Stimulated activated memory B cell treated with anti-CD40 and anti-IgM and Interleukin-4, amounts not matched to agents 10 μg/mL and 1 μg/mL and 100 μg/mL, for 72 hours (primary cell): Measurements from ENCODE around the gene HMGXB4.

ENCODE experiments used
- ATAC-seq: fragments of 150-1000 bp; cut with Tn5 transposase; 2 replicates; pipeline ENCODE4 v1.10.0; 2021
- H3K27ac Mint-ChIP-seq: one replicate; pipeline ENCODE4 v1.8.0; 2022; ENCODE audit warnings: mild to moderate bottlenecking, mixed read lengths
- H3K27me3 Mint-ChIP-seq: one replicate; pipeline ENCODE4 v1.8.0; 2022; ENCODE audit warnings: mixed read lengths
- H3K36me3 Mint-ChIP-seq: one replicate; pipeline ENCODE4 v1.8.0; 2022; ENCODE audit warnings: mixed read lengths
- H3K4me1 Mint-ChIP-seq: one replicate; pipeline ENCODE4 v1.8.0; 2022; ENCODE audit warnings: mixed read lengths
- H3K4me3 Mint-ChIP-seq: one replicate; pipeline ENCODE4 v1.8.0; 2022; ENCODE audit warnings: mild to moderate bottlenecking, moderate library complexity, mixed read lengths
- H3K9me3 Mint-ChIP-seq: one replicate; pipeline ENCODE4 v1.8.0; 2022; ENCODE audit warnings: mixed read lengths

Gene HMGXB4

GRCh38 chr22:35312198-35313059, 55.1 kb downstream of the HMGXB4 start:
- Mint-ChIP-seq H3K4me3 (peak overlapping the region; percentile 7), H3K36me3 (peaks cover 41% of the 10 kb centered on the region)

DNA sequence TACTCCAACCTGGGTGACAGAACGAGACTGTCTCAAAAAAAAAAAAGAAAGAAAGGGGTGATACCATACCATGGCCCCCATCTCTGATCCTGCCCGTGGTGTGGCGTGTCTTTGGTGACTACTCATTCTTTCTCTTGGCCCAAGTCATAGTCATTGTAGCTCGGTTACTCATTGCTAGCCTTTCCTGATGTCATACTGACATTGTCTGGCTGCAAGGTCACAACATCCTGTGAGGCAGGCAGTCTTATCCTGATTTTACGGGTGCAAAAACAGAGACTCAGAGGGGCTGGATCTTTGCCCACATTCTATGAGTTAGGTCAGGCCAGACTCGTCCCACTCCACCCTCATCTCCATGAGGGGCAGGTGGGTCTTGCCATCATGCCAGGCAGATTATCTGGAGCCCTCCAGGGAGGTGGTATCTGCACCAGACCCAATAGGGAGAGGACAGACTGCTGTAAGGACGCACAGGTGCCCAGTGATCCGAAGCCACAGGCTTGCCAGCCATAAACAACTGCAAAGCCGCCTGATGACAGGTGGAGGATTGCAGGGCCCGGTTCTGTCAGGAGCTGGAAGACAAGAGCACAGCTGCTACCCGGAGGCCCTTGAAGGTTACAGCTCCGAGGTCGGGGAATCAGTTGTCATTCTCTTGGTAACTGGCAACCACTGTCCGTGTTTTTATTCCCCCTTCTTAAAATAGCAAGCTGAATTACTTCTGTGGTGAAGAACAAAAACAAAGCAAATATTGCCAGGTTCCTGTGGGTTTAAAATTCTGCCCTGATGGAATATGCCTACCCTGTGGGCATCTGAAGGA, 56.2 kb downstream of the HMGXB4 start:
- peaks cover 61% of the 10 kb centered on the region for H3K4me1 Mint-ChIP-seq
- H3K27me3 Mint-ChIP-seq = no peaks in the 10 kb centered on the region
- H3K36me3 Mint-ChIP-seq = peaks cover 41% of the 10 kb centered on the region
- no peak for ATAC-seq
- no peak overlapping the region for H3K4me3 Mint-ChIP-seq
- peak overlapping the region; percentile 88 for H3K27ac Mint-ChIP-seq
- no peaks in the 10 kb centered on the region for H3K9me3 Mint-ChIP-seq

More at GRCh38 chr22:35312198-35313059, 55.1 kb downstream of the HMGXB4 start:
- ATAC-seq = peak; percentile 52
- Mint-ChIP-seq H3K27me3 (no peaks in the 10 kb centered on the region), H3K4me1 (peaks cover 72% of the 10 kb centered on the region), H3K27ac (peak overlapping the region; percentile 88), H3K9me3 (no peaks in the 10 kb centered on the region)

- Mint-ChIP-seq H3K27me3 (no peaks in the 10 kb centered on the region), H3K4me3 (no peak overlapping the region), H3K9me3 (no peaks in the 10 kb centered on the region), H3K36me3 (peaks cover 48% of the 10 kb centered on the region), H3K4me1 (peaks cover 52% of the 10 kb centered on the region), H3K27ac (peak overlapping the region; percentile 88)
- ATAC-seq = no peak
Observed at GRCh38 chr22:35314161-35314942, 57.1 kb downstream of the HMGXB4 start.

DNA sequence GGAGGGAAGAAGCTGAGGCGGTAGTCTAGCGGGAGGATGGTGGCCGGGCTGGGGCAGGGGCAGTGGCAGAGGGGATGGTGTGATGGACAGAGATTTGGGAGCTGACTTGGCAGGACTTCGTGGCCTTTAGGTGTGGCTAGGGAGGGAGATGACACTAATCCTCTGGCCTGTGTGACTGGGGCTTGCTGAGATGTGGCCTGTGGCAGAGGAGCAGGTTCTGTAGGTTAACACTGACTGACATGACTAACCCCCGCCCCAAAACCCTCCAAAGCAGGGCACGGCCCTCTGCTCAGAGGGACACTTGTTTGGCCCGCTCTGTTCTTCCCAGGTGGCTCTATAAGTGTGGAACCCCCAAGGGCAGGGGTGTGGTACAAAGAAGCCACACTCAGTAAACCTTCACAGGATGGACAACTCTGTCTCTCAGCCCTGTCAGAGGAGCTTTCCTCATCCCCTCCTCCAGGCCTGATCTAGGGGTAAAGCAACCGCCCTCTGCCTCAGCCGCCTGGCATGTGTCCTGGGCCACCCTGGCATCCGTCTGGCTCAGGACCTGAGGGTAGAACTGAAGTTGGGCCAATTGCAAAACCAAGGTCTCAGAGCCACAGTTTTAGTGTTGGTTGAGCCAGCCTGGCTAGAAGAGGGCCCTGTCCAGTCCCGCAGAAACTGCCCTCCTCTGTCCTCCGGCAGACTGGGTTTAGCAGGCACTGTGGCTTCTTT, 58.0 kb downstream of the HMGXB4 start:
- no peak for ATAC-seq

DNA sequence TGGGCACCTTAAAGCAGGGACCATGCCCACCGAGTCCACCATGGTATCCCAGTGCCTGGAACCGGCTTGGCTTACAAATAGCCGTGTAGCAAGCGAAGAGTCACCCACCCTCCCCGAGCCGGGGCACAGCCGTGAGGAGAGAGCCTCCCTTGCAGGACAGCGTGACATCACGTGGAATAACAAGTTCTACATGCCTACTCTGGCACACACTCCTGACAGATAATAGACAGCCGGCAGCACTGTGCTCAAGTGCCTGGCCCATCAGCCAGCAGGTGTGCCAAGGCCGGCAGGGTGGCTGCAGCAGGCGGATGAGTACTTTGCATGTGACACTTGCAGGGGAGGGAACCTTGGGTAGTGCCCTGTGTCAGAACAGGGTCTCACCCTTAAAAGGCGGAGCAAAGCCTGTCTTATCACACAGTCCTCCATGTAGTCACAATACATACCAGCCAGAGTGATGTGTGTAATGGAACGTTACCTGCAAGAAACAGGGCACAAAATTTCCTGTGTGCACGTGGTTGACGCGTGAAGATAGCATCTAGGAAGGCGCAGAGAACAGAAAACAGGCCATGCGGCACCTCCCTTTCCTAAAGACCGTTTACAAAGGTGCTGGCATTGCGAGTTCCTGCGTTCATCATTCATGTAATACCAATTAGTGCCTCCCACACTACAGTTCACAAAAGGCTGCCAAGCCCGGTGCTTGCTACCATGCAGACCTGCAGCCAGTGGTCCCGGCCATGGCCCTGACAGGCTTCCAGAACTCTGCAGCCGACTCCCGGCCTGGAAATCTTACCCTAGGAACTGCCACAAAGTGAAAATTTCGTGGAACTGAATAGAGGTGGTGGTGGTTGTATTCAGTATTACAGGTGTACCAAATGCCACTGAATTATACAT, 58.8 kb downstream of the HMGXB4 start:
- peaks cover 57% of the 10 kb centered on the region for H3K36me3 Mint-ChIP-seq
- ATAC-seq = peak; percentile 26
- no peak overlapping the region for H3K4me3 Mint-ChIP-seq
- no peak overlapping the region for H3K27ac Mint-ChIP-seq
- H3K4me1 Mint-ChIP-seq = peaks cover 35% of the 10 kb centered on the region
- no peaks in the 10 kb centered on the region for H3K9me3 Mint-ChIP-seq
- no peaks in the 10 kb centered on the region for H3K27me3 Mint-ChIP-seq

More for the DNA sequence above, 58.0 kb downstream of the HMGXB4 start:
- no peaks in the 10 kb centered on the region for H3K27me3 Mint-ChIP-seq
- H3K27ac Mint-ChIP-seq = peak overlapping the region; percentile 88
- peaks cover 51% of the 10 kb centered on the region for H3K36me3 Mint-ChIP-seq
- H3K9me3 Mint-ChIP-seq = no peaks in the 10 kb centered on the region
- peaks cover 43% of the 10 kb centered on the region for H3K4me1 Mint-ChIP-seq
- H3K4me3 Mint-ChIP-seq = no peak overlapping the region

DNA sequence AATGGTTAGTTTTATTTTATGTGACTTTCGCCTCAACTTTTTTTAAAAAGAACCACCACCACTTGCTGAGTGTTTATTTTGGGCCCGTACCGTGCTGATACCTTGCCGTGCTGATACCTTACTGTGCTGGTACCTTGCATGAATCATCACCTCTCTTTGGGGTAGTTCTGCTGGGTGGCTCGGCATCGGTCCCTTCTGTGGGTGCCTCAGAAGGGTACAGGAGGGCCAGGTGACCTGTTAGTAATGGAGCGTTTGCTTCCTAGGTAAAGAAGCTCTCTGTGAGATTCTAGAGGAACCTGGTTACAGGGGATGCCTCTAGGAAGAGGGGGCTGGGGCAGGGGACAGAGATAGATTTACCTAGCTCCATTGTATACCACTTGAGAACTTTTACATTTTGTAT, 59.5 kb downstream of the HMGXB4 start:
- Mint-ChIP-seq H3K4me3 (no peak overlapping the region), H3K4me1 (peaks cover 28% of the 10 kb centered on the region), H3K9me3 (no peaks in the 10 kb centered on the region), H3K27me3 (no peaks in the 10 kb centered on the region), H3K27ac (no peak overlapping the region), H3K36me3 (peaks cover 61% of the 10 kb centered on the region)
- ATAC-seq = no peak

- H3K27me3 Mint-ChIP-seq = no peaks in the 10 kb centered on the region
- no peak overlapping the region for H3K4me3 Mint-ChIP-seq
- no peak for ATAC-seq
- H3K4me1 Mint-ChIP-seq = peaks cover 19% of the 10 kb centered on the region
- peaks cover 67% of the 10 kb centered on the region for H3K36me3 Mint-ChIP-seq
- no peak overlapping the region for H3K27ac Mint-ChIP-seq
- H3K9me3 Mint-ChIP-seq = no peaks in the 10 kb centered on the region
Observed at GRCh38 chr22:35317680-35318290, 60.5 kb downstream of the HMGXB4 start.

GRCh38 chr22:35318346-35319215, 61.3 kb downstream of the HMGXB4 start:
- Mint-ChIP-seq H3K4me3 (no peak overlapping the region), H3K27me3 (no peaks in the 10 kb centered on the region), H3K9me3 (no peaks in the 10 kb centered on the region), H3K27ac (no peak overlapping the region), H3K4me1 (peaks cover 19% of the 10 kb centered on the region), H3K36me3 (peaks cover 72% of the 10 kb centered on the region)
- no peak for ATAC-seq

GRCh38 chr22:35319244-35319985, 62.1 kb downstream of the HMGXB4 start:
- Mint-ChIP-seq H3K36me3 (peaks cover 76% of the 10 kb centered on the region), H3K9me3 (no peaks in the 10 kb centered on the region), H3K27me3 (no peaks in the 10 kb centered on the region), H3K4me3 (no peak overlapping the region), H3K4me1 (peaks cover 13% of the 10 kb centered on the region), H3K27ac (no peak overlapping the region)
- ATAC-seq = no peak

DNA sequence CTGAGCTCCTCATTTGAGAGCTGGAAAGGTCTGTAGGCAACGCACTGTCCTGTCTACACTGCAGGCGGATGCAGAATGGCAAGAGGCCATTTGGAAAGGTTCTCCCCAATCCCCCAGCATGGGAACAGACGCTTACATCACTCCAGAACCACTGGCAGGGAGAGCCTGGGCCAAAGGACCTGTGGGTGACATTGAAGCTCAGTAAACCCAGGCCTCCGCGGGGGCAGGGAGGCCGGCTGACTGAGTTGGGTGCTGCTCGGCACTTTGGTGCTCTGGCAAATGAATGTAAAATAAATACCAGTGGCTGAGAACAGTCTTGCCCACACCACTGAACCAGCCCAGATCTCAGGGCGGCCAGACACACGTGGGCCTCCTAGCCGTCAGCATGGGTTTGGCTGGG, 64.8 kb downstream of the HMGXB4 start:
- Mint-ChIP-seq H3K4me3 (no peak overlapping the region), H3K4me1 (peaks cover 4% of the 10 kb centered on the region), H3K36me3 (peaks cover 88% of the 10 kb centered on the region), H3K9me3 (no peaks in the 10 kb centered on the region), H3K27ac (no peak overlapping the region), H3K27me3 (no peaks in the 10 kb centered on the region)
- no peak for ATAC-seq

- Mint-ChIP-seq H3K4me1 (peaks cover 4% of the 10 kb centered on the region), H3K27ac (no peak overlapping the region), H3K36me3 (peaks cover 89% of the 10 kb centered on the region), H3K4me3 (no peak overlapping the region), H3K9me3 (no peaks in the 10 kb centered on the region), H3K27me3 (no peaks in the 10 kb centered on the region)
- no peak for ATAC-seq
Observed at GRCh38 chr22:35322893-35323292, 65.6 kb downstream of the HMGXB4 start.

DNA sequence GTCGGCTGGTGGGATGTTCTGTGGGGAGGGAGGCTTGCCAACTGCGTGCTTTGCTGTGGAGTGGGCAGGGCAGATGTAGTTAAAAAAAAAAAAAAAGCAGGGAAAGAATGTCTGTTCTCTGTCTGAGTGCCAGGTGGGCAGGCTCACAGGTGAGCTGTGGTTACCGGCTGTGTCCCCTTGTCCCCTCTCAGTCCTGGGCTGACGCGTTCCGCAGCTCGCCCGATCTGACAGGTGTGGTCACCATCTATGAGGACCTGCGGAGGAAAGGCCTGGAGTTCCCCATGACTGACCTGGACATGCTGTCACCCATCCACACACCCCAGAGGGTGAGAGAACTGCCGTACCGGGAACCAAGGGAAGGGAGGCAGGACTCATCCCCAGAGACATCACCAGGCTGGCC, 66.0 kb downstream of the HMGXB4 start:
- Mint-ChIP-seq H3K4me3 (no peak overlapping the region), H3K9me3 (no peaks in the 10 kb centered on the region), H3K36me3 (peaks cover 89% of the 10 kb centered on the region), H3K4me1 (peaks cover 4% of the 10 kb centered on the region), H3K27ac (no peak overlapping the region), H3K27me3 (no peaks in the 10 kb centered on the region)
- ATAC-seq = no peak
